PC-9 (cell line): Measurements from ENCODE around the gene CADM2. TPM values are rescaled to one million over a fixed set of nuclear protein-coding genes. Genes with fewer than 3 reads are reported as not detected.

Experiments
- BruUV-seq: library from RNA; stranded (reverse); fragments of 400-500 nt; replicated peaks from 2 replicates; lab custom pipeline; 2021; lab: Mats Ljungman, UMichigan
- CTCF ChIA-PET: fragments of 300-600 bp; sonication (Branson Sonifier 250); formaldehyde crosslinking; loops from one replicate; lab custom pipeline; 2022; ENCODE audit warnings: antibody characterized with exemption; lab: Charles Lee
- POLR2A ChIA-PET: fragments of 300-600 bp; sonication (Branson Sonifier 250); formaldehyde crosslinking; loops from one replicate; lab custom pipeline; 2022; ENCODE audit warnings: antibody characterized with exemption; ENCODE audit not compliant: unreplicated experiment; lab: Charles Lee
- DNase-seq, 2 experiments: peaks; one replicate each; pipeline versions ENCODE4 v3.0.0 to v3.0.0-alpha.2; 2015 to 2022; ENCODE audit warnings: mixed read lengths in 1 of 2
- H2AFZ ChIP-seq: fragments of 200-600 bp; sonication (generic); 2 replicates; pipeline ENCODE4 v1.8.1; 2017; ENCODE audit warnings: antibody characterized with exemption
- H3F3A ChIP-seq: fragments of 200-600 bp; sonication (generic); 2 replicates; pipeline ENCODE4 v1.8.1; 2017; ENCODE audit warnings: antibody characterized with exemption, mild to moderate bottlenecking, low read depth; ENCODE audit not compliant: insufficient read depth
- H3K27ac ChIP-seq: fragments of 200-600 bp; sonication (generic); 2 replicates; pipeline ENCODE4 v1.6.1; 2016; ENCODE audit warnings: mixed run types
- H3K27me3 ChIP-seq: fragments of 200-600 bp; sonication (generic); 2 replicates; pipeline ENCODE4 v1.6.1; 2016; ENCODE audit warnings: low read depth, mixed run types; ENCODE audit not compliant: insufficient read depth
- H3K36me3 ChIP-seq: fragments of 200-600 bp; sonication (generic); 2 replicates; pipeline ENCODE4 v1.6.1; 2016; ENCODE audit warnings: low read depth, mixed run types
- H3K4me1 ChIP-seq: fragments of 200-600 bp; sonication (generic); replicated peaks from 2 replicates; pipeline ENCODE4 v1.6.1; 2016; ENCODE audit warnings: mixed run types; ENCODE audit not compliant: insufficient read depth
- H3K4me2 ChIP-seq: fragments of 200-600 bp; sonication (generic); 2 replicates; pipeline ENCODE4 v1.6.1; 2017; ENCODE audit warnings: mixed run types
- H3K4me3 ChIP-seq: fragments of 200-600 bp; sonication (generic); 2 replicates; pipeline ENCODE4 v1.6.1; 2016; ENCODE audit warnings: mixed run types
- H3K79me2 ChIP-seq: fragments of 200-600 bp; sonication (generic); 2 replicates; pipeline ENCODE4 v1.6.1; 2017; ENCODE audit warnings: low read depth, mixed run types
- H3K9me2 ChIP-seq: fragments of 200-600 bp; sonication (generic); 2 replicates; pipeline ENCODE4 v1.8.1; 2017; ENCODE audit warnings: mild to moderate bottlenecking; ENCODE audit not compliant: insufficient read depth
- H3K9me3 ChIP-seq: fragments of 200-600 bp; sonication (generic); 2 replicates; pipeline ENCODE4 v1.8.1; 2016; ENCODE audit warnings: low read depth; ENCODE audit not compliant: insufficient read depth
- H4K20me1 ChIP-seq: fragments of 200-600 bp; sonication (generic); 2 replicates; pipeline ENCODE4 v1.8.1; 2017; ENCODE audit not compliant: insufficient read depth
- intact Hi-C: fragments of 100-400 bp; cut with micrococcal nuclease; formaldehyde crosslinking; loops from one replicate; pipeline ENCODE4 v1.10.0; 2022; ENCODE audit not compliant: unreplicated experiment
- microRNA-seq: library from miRNA; unstranded; fragments of <30 nt; microRNA quantifications from one replicate; pipeline ENCODE4 v1.2.0, GENCODE V29; 2021; ENCODE audit warnings: borderline number of aligned reads, borderline replicate concordance
- total RNA-seq: library from RNA; stranded (reverse); gene quantifications from 2 replicates; pipeline ENCODE4 v1.2.3, GENCODE V29; 2021
- TF ChIP-seq, protein P1 (sequence below): fragments of 200-600 bp; sonication (generic); conservative IDR thresholded peaks from 2 replicates; pipeline ENCODE4 v1.6.1; 2017; ENCODE audit warnings: mixed run types, antibody characterized with exemption, mild to moderate bottlenecking, moderate library complexity

The CADM2 gene
- total RNA-seq, 1 experiment from 2014 or later, result 0.59 TPM

- Histone ChIP-seq H3K79me2 (no peaks in the 10 kb centered on the region), H2AFZ (no peak overlapping the region), H3K27ac (no peak overlapping the region), H3K36me3 (no peaks in the 10 kb centered on the region), H3K9me2 (no peaks in the 10 kb centered on the region), H3K9me3 (no peaks in the 10 kb centered on the region), H4K20me1 (no peaks in the 10 kb centered on the region), H3K4me1 (no peaks in the 10 kb centered on the region), H3K4me3 (no peak overlapping the region), H3K27me3 (no peaks in the 10 kb centered on the region), H3K4me2 (no peak overlapping the region), H3F3A (no peaks in the 10 kb centered on the region)
- BruUV-seq, result no TSS peak
- POLR2A ChIA-PET, result no interaction called here
- no peak for DNase-seq
- intact Hi-C loops, result no loop called here
- TF ChIP-seq, protein P1, sequence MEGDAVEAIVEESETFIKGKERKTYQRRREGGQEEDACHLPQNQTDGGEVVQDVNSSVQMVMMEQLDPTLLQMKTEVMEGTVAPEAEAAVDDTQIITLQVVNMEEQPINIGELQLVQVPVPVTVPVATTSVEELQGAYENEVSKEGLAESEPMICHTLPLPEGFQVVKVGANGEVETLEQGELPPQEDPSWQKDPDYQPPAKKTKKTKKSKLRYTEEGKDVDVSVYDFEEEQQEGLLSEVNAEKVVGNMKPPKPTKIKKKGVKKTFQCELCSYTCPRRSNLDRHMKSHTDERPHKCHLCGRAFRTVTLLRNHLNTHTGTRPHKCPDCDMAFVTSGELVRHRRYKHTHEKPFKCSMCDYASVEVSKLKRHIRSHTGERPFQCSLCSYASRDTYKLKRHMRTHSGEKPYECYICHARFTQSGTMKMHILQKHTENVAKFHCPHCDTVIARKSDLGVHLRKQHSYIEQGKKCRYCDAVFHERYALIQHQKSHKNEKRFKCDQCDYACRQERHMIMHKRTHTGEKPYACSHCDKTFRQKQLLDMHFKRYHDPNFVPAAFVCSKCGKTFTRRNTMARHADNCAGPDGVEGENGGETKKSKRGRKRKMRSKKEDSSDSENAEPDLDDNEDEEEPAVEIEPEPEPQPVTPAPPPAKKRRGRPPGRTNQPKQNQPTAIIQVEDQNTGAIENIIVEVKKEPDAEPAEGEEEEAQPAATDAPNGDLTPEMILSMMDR, result no peak
- CTCF ChIA-PET, result no interaction called here
Observed at GRCh38 chr3:86109434-86109833, 1150.6 kb downstream of the CADM2 start.

Small RNAs within 50 kb of the gene (microRNA-seq; reads per million reads assigned to microRNA genes)
- not detected for gene MIR5688
